ENCODE results near the gene PSME4. TPM values are rescaled to one million over a fixed set of nuclear protein-coding genes. Genes with fewer than 3 reads are reported as not detected.
"Not testable (repeated sequence)": the region's sequence is repeated elsewhere in the genome, so short reads cannot be mapped to it uniquely, and the experiment has no call there.

PSME4 gene
- total and polyA plus RNA-seq, 2 donors: 33.3 to 40.9 TPM

DNA sequence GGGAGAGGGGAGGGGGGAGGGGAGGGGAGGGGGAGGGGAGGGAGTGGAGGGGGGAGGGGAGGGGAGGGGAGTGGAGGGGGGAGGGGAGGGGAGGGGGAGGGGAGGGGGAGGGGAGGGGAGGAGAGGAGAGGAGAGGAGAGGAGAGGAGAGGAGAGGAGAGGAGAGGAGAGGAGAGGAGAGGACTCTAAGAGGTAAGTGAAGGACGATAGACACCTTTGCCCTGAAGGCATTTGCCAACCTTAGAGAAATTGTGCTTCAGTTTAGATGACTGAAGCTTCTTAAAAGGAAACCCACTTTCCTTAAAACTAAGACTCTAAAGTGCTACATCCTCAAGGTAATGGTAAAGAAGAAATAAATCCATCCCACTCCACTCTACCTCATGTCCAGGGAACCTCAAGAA is 130.2 kb downstream of the PSME4 start:
- Histone ChIP-seq H3K4me1 (ENCODE audit: control insufficient read depth in 2 of 2, insufficient read depth in 2 of 2, low read length in 2 of 2) (no peaks in the 10 kb centered on the region), H3K27ac (ENCODE audit: low read depth in 1 of 2, low read length in 1 of 2) (no peak overlapping the region), H3K36me3 (ENCODE audit: control insufficient read depth in 2 of 2, insufficient read depth in 2 of 2, low read length in 1 of 2) (no peaks in the 10 kb centered on the region), H3K4me3 (ENCODE audit: low read length in 2 of 2) (no peak overlapping the region), H3K27me3 (ENCODE audit: control insufficient read depth in 2 of 2, insufficient read depth in 1 of 2, low read length in 1 of 2) (no peaks in the 10 kb centered on the region), H3K9me3 (ENCODE audit: control insufficient read depth in 2 of 2, insufficient read depth in 1 of 2, low read length in 1 of 2) (no peaks in the 10 kb centered on the region)
- no peak for DNase-seq (ENCODE audit: low read depth in 6 of 9, low spot score in 9 of 9)
- 93% methylated on average over 1 of the region's 1 CpG for WGBS

GRCh38 chr2:53829980-53830290 is 140.9 kb downstream of the PSME4 start:
- 79% methylated on average over 4 of the region's 4 CpGs for WGBS
- not testable (repeated sequence) for H3K4me1 ChIP-seq (ENCODE audit: control insufficient read depth in 2 of 2, insufficient read depth in 2 of 2, low read length in 2 of 2); DNase-seq (ENCODE audit: low read depth in 6 of 9, low spot score in 9 of 9); H3K4me3 ChIP-seq (ENCODE audit: low read length in 2 of 2); H3K36me3 ChIP-seq (ENCODE audit: control insufficient read depth in 2 of 2, insufficient read depth in 2 of 2, low read length in 1 of 2); H3K27me3 ChIP-seq (ENCODE audit: control insufficient read depth in 2 of 2, insufficient read depth in 1 of 2, low read length in 1 of 2); H3K9me3 ChIP-seq (ENCODE audit: control insufficient read depth in 2 of 2, insufficient read depth in 1 of 2, low read length in 1 of 2); H3K27ac ChIP-seq (ENCODE audit: low read depth in 1 of 2, low read length in 1 of 2)

DNA sequence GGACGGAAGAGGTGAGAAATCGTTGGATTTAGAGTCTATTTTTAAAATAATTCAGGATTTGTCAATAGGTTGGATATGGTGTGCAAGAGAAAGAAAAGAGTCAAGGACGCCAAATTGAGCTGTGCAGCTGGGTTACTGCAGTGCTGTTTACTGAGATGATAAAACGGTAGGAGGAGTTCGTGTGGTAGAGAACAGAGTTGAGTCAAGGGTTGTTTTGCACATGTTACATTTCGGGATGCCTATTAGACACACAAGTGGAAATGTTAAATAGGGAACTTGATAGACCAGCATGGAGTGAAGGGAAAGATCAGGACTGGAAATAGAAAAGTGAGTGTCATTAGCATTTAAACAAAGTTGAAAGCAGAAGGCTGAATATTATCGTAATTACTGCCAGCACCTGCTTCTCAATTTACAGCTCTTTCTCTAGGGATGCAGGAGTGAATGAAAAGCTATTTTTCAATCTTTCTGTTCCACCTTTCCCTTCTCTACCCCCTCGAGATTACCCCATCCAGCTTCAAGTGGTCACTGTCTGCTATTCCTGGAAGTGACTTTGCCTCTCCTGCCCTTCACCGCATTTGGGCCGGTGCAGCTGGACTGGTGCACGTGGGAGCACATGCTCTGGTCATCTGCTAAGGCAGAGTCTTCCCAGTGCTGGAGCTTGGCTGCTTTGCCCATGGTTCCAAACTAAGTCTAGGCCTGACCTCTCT is 141.4 kb downstream of the PSME4 start:
- no peak for DNase-seq (ENCODE audit: low read depth in 6 of 9, low spot score in 9 of 9)
- no peaks in the 10 kb centered on the region for H3K9me3 ChIP-seq (ENCODE audit: control insufficient read depth in 2 of 2, insufficient read depth in 1 of 2, low read length in 1 of 2)
- no peaks in the 10 kb centered on the region for H3K36me3 ChIP-seq (ENCODE audit: control insufficient read depth in 2 of 2, insufficient read depth in 2 of 2, low read length in 1 of 2)
- H3K4me1 ChIP-seq (ENCODE audit: control insufficient read depth in 2 of 2, insufficient read depth in 2 of 2, low read length in 2 of 2): no peaks in the 10 kb centered on the region
- 93% methylated on average over 11 of the region's 11 CpGs for WGBS
- H3K27me3 ChIP-seq (ENCODE audit: control insufficient read depth in 2 of 2, insufficient read depth in 1 of 2, low read length in 1 of 2): no peaks in the 10 kb centered on the region
- H3K27ac ChIP-seq (ENCODE audit: low read depth in 1 of 2, low read length in 1 of 2): no peak overlapping the region
- no peak overlapping the region for H3K4me3 ChIP-seq (ENCODE audit: low read length in 2 of 2)

GRCh38 chr2:53828331-53828730 is 142.5 kb downstream of the PSME4 start:
- Histone ChIP-seq H3K9me3 (ENCODE audit: control insufficient read depth in 2 of 2, insufficient read depth in 1 of 2, low read length in 1 of 2) (no peaks in the 10 kb centered on the region), H3K27ac (ENCODE audit: low read depth in 1 of 2, low read length in 1 of 2) (no peak overlapping the region), H3K4me1 (ENCODE audit: control insufficient read depth in 2 of 2, insufficient read depth in 2 of 2, low read length in 2 of 2) (no peaks in the 10 kb centered on the region), H3K4me3 (ENCODE audit: low read length in 2 of 2) (no peak overlapping the region), H3K36me3 (ENCODE audit: control insufficient read depth in 2 of 2, insufficient read depth in 2 of 2, low read length in 1 of 2) (no peaks in the 10 kb centered on the region), H3K27me3 (ENCODE audit: control insufficient read depth in 2 of 2, insufficient read depth in 1 of 2, low read length in 1 of 2) (no peaks in the 10 kb centered on the region)
- WGBS: 98% methylated on average over 4 of the region's 4 CpGs
- no peak for DNase-seq (ENCODE audit: low read depth in 6 of 9, low spot score in 9 of 9)

- no peaks in the 10 kb centered on the region for H3K36me3 ChIP-seq (ENCODE audit: control insufficient read depth in 2 of 2, insufficient read depth in 2 of 2, low read length in 1 of 2)
- H3K4me3 ChIP-seq (ENCODE audit: low read length in 2 of 2): no peak overlapping the region
- no peak for DNase-seq (ENCODE audit: low read depth in 6 of 9, low spot score in 9 of 9)
- no peaks in the 10 kb centered on the region for H3K9me3 ChIP-seq (ENCODE audit: control insufficient read depth in 2 of 2, insufficient read depth in 1 of 2, low read length in 1 of 2)
- H3K4me1 ChIP-seq (ENCODE audit: control insufficient read depth in 2 of 2, insufficient read depth in 2 of 2, low read length in 2 of 2): no peaks in the 10 kb centered on the region
- 96% methylated on average over 3 of the region's 3 CpGs for WGBS
- H3K27me3 ChIP-seq (ENCODE audit: control insufficient read depth in 2 of 2, insufficient read depth in 1 of 2, low read length in 1 of 2): no peaks in the 10 kb centered on the region
- no peak overlapping the region for H3K27ac ChIP-seq (ENCODE audit: low read depth in 1 of 2, low read length in 1 of 2)
Observed at GRCh38 chr2:53827398-53828175, 143.2 kb downstream of the PSME4 start.

DNA sequence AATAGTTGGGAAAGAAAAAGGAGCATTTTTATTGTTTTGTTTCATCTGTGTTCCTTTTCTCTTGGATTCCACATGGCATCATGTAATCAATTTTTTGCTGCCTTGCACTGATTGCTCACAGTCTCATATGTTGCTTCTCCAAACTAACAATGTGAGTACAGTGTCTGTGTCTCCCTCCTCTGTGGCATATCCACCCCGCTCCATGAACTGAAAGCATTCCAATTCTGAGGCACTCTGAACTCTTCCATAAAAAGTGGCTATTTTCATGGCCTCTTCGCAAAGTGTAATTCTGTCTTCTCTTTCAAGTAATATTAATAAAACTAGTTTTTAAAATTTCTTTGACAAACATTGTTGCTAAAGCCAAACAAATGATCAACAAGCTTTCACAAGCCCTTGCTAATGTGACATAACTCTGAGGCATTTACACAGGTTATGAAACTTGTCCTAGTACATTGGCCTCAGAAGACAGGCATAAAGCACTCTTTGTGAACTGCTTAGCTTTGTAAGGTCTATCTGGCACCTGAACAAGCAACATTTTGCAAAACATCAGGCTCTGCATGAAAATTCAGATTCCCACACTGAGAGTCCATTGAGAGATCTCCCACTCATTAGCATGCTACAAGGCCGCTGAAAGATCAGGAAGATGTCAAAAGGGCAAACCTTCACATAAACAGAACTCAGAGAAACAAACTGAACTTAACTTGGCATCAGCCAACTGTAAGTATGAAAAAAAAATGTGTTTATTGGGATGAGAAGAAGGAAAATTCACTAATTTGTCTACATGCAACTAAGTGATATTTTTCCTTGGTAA is 144.0 kb downstream of the PSME4 start:
- H3K27me3 ChIP-seq (ENCODE audit: control insufficient read depth in 2 of 2, insufficient read depth in 1 of 2, low read length in 1 of 2): no peaks in the 10 kb centered on the region
- 86% methylated on average over 3 of the region's 3 CpGs for WGBS
- DNase-seq (ENCODE audit: low read depth in 6 of 9, low spot score in 9 of 9): no peak
- no peaks in the 10 kb centered on the region for H3K4me1 ChIP-seq (ENCODE audit: control insufficient read depth in 2 of 2, insufficient read depth in 2 of 2, low read length in 2 of 2)
- no peaks in the 10 kb centered on the region for H3K36me3 ChIP-seq (ENCODE audit: control insufficient read depth in 2 of 2, insufficient read depth in 2 of 2, low read length in 1 of 2)
- H3K9me3 ChIP-seq (ENCODE audit: control insufficient read depth in 2 of 2, insufficient read depth in 1 of 2, low read length in 1 of 2): no peaks in the 10 kb centered on the region
- H3K27ac ChIP-seq (ENCODE audit: low read depth in 1 of 2, low read length in 1 of 2): no peak overlapping the region
- no peak overlapping the region for H3K4me3 ChIP-seq (ENCODE audit: low read length in 2 of 2)

GRCh38 chr2:53826030-53826410 is 144.8 kb downstream of the PSME4 start:
- H3K9me3 ChIP-seq (ENCODE audit: control insufficient read depth in 2 of 2, insufficient read depth in 1 of 2, low read length in 1 of 2): no peaks in the 10 kb centered on the region
- H3K36me3 ChIP-seq (ENCODE audit: control insufficient read depth in 2 of 2, insufficient read depth in 2 of 2, low read length in 1 of 2): peaks cover 0 to under 1% of the 10 kb centered on the region in 2 donors
- DNase-seq (ENCODE audit: low read depth in 6 of 9, low spot score in 9 of 9): no peak
- H3K4me3 ChIP-seq (ENCODE audit: low read length in 2 of 2): no peak overlapping the region
- H3K4me1 ChIP-seq (ENCODE audit: control insufficient read depth in 2 of 2, insufficient read depth in 2 of 2, low read length in 2 of 2): no peaks in the 10 kb centered on the region
- H3K27me3 ChIP-seq (ENCODE audit: control insufficient read depth in 2 of 2, insufficient read depth in 1 of 2, low read length in 1 of 2): no peaks in the 10 kb centered on the region
- 94% methylated on average over 1 of the region's 1 CpG for WGBS
- no peak overlapping the region for H3K27ac ChIP-seq (ENCODE audit: low read depth in 1 of 2, low read length in 1 of 2)

GRCh38 chr2:53823639-53824038 is 147.2 kb downstream of the PSME4 start:
- 95% methylated on average over 9 of the region's 9 CpGs for WGBS
- H3K27ac ChIP-seq (ENCODE audit: low read depth in 1 of 2, low read length in 1 of 2); H3K4me3 ChIP-seq (ENCODE audit: low read length in 2 of 2); H3K27me3 ChIP-seq (ENCODE audit: control insufficient read depth in 2 of 2, insufficient read depth in 1 of 2, low read length in 1 of 2); H3K9me3 ChIP-seq (ENCODE audit: control insufficient read depth in 2 of 2, insufficient read depth in 1 of 2, low read length in 1 of 2); H3K4me1 ChIP-seq (ENCODE audit: control insufficient read depth in 2 of 2, insufficient read depth in 2 of 2, low read length in 2 of 2): not testable (repeated sequence)
- H3K36me3 ChIP-seq (ENCODE audit: control insufficient read depth in 2 of 2, insufficient read depth in 2 of 2, low read length in 1 of 2): peaks cover 8 to 11% of the 10 kb centered on the region in 2 donors
- DNase-seq (ENCODE audit: low read depth in 6 of 9, low spot score in 9 of 9): peak in 3 of 9 donors; percentile 3 to 16 (median 10)

GRCh38 chr2:53821810-53822209 is 149.0 kb downstream of the PSME4 start:
- H3K27ac ChIP-seq (ENCODE audit: low read depth in 1 of 2, low read length in 1 of 2): no peak overlapping the region
- 91% methylated on average over 6 of the region's 6 CpGs for WGBS

More at GRCh38 chr2:53821810-53822209, 149.0 kb downstream of the PSME4 start:
- Histone ChIP-seq H3K4me1 (ENCODE audit: control insufficient read depth in 2 of 2, insufficient read depth in 2 of 2, low read length in 2 of 2) (no peaks in the 10 kb centered on the region), H3K9me3 (ENCODE audit: control insufficient read depth in 2 of 2, insufficient read depth in 1 of 2, low read length in 1 of 2) (no peaks in the 10 kb centered on the region), H3K27me3 (ENCODE audit: control insufficient read depth in 2 of 2, insufficient read depth in 1 of 2, low read length in 1 of 2) (no peaks in the 10 kb centered on the region), H3K4me3 (ENCODE audit: low read length in 2 of 2) (no peak overlapping the region), H3K36me3 (ENCODE audit: control insufficient read depth in 2 of 2, insufficient read depth in 2 of 2, low read length in 1 of 2) (peaks cover 8 to 20% of the 10 kb centered on the region in 2 donors)
- no peak for DNase-seq (ENCODE audit: low read depth in 6 of 9, low spot score in 9 of 9)

Data from thymus (tissue), 11 donors.